ENCODE data around the gene CTNNA2.

DNA sequence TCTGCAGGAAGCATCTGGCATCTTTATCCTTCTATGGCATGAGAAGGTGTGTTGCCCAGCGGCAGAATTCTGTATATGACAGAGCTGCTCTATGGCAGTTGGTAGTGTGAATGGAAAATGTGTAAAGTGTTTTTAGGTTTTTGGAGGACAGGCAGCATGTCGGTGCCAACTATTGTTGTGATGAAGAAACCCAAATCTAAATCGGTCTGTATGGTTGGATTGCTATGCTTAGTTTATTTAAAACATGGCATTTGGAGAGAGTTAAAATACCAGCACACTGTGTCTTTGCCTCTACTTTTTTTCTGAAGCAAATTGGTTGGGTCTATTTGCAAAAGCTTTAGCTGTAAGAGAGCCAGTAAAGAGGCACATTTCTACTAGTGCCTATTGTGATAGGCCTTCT is 136.7 kb downstream of the CTNNA2 start:
- TF ChIP-seq EP300 (IDR thresholded peaks at IDR 0.05; ENCODE audit: borderline replicate concordance in 1 of 2, low read depth in 1 of 2, low read length in 1 of 2), result no peak
- no peak for TF ChIP-seq ELF1 (IDR thresholded peaks at IDR 0.05)
- no peak for TF ChIP-seq CTCF (IDR thresholded peaks at IDR 0.05)
- TF ChIP-seq FOXJ3 (CRISPR knock-in tag; IDR thresholded peaks at IDR 0.05), result no peak
- no peak for TF ChIP-seq POLR2AphosphoS5 (IDR thresholded peaks at IDR 0.05; ENCODE audit: low read depth, low read length)
- no peak for TF ChIP-seq FOSL2 (IDR thresholded peaks at IDR 0.05; ENCODE audit: borderline replicate concordance, low read depth)
- TF ChIP-seq TAF1 (IDR thresholded peaks at IDR 0.05; ENCODE audit: borderline replicate concordance, low read depth, low read length), result no peak

Data from SK-N-SH (cell line).